Right cardiac atrium (tissue), 5 donors: Measurements from ENCODE around the gene C11orf21. TPM values are rescaled to one million over a fixed set of nuclear protein-coding genes. Genes with fewer than 3 reads are reported as not detected.

Source experiments
- ATAC-seq, 2 donors: fragments of 200-7000 bp; cut with Tn5 transposase; one replicate each; pipeline versions ENCODE4 v1.8.0 to v1.9.1; 2020; ENCODE audit warnings: moderate library complexity in 2 of 2, mild to moderate bottlenecking in 1 of 2
- DNase-seq, 3 donors: peaks; one replicate each; pipeline ENCODE4 v3.0.0-alpha.2; 2020
- H3K27ac ChIP-seq: one replicate; pipeline ENCODE4 v1.5.1; 2013; ENCODE audit warnings: mild to moderate bottlenecking, low read length, control low read depth, moderate library complexity
- H3K27me3 ChIP-seq: one replicate; pipeline ENCODE4 v1.6.1; 2013; ENCODE audit not compliant: control insufficient read depth, insufficient read depth
- H3K4me1 ChIP-seq: one replicate; pipeline ENCODE4 v1.6.1; 2013; ENCODE audit warnings: low read length; ENCODE audit not compliant: control insufficient read depth, insufficient read depth
- H3K4me3 ChIP-seq: one replicate; pipeline ENCODE4 v1.5.1; 2013; ENCODE audit warnings: low read length, control low read depth
- H3K9me3 ChIP-seq: one replicate; pipeline ENCODE4 v1.6.1; 2013; ENCODE audit warnings: low read length; ENCODE audit not compliant: control insufficient read depth
- WGBS: extraction: QIAGEN DNeasy Blood & Tissue Kit; methylation state at CpG from one replicate; pipeline ENCODE4 v1.1.7; 2013; 5-methylcytosine and 5-hydroxymethylcytosine counted together
- intact Hi-C, 4 donors: fragments of 100-400 bp; cut with DNase I; formaldehyde crosslinking; loops; one replicate each; pipeline versions ENCODE4 v1.11.0 to v1.14.0; 2022 to 2023
- polyA plus RNA-seq: library from polyadenylated mRNA; stranded (reverse); fragments of 200-250 nt; gene quantifications from one replicate; pipeline ENCODE4 v1.2.3, GENCODE V29; 2013
- total RNA-seq, 4 donors: library from RNA; stranded (reverse); fragmentation: NEBNext Ultra II Directional; extraction: Animal tissue kit (Norgen Biotek cat#: 25700); gene quantifications; one replicate each; pipeline ENCODE4 v1.2.1, GENCODE V29; 2021
- donor health status: healthy with polysubstance abuse.
- donor health status: DM: no; HTN: yes; CAD: no.
- donor health status: DM: no; HTN: no; CAD: no.
- donor health status: DM: no; HTN: yes; CAD: no; lungs with severe emphysema.
- donor health status: DM: yes; HTN: yes; CAD: no.

Gene C11orf21
- total and polyA plus RNA-seq, 5 donors: 3.9 to 24.2 (median 13.4) TPM

DNA sequence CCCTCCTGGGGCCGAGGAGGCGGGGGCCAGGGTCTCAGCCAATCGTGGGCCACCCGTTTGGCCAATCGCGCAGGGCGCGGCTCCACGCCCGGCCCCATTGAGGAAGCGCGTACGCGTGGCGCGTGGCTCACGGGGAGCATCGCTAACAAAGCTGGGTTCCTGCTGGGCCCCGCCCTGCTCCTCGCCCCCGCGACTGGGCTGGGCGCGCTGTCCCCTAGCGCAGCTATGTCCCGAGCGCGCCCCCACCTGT lies 30.7 kb downstream of the C11orf21 start:
- no peaks in the 10 kb centered on the region for H3K27me3 ChIP-seq
- DNase-seq (peak; percentile 57 to 83 (median 82)), ATAC-seq (peak; percentile 35 to 48)
- H3K27ac ChIP-seq: no peak overlapping the region
- H3K4me1 ChIP-seq: no peaks in the 10 kb centered on the region
- 2% methylated on average over 28 of the region's 28 CpGs for WGBS
- no peak overlapping the region for H3K4me3 ChIP-seq
- intact Hi-C loops: loop anchor here in 1 of 4 donors (10.0 kb wide), 1 partner anchor 56 kb away; no protein-coding TSS in a partner anchor
- H3K9me3 ChIP-seq: no peaks in the 10 kb centered on the region

DNA sequence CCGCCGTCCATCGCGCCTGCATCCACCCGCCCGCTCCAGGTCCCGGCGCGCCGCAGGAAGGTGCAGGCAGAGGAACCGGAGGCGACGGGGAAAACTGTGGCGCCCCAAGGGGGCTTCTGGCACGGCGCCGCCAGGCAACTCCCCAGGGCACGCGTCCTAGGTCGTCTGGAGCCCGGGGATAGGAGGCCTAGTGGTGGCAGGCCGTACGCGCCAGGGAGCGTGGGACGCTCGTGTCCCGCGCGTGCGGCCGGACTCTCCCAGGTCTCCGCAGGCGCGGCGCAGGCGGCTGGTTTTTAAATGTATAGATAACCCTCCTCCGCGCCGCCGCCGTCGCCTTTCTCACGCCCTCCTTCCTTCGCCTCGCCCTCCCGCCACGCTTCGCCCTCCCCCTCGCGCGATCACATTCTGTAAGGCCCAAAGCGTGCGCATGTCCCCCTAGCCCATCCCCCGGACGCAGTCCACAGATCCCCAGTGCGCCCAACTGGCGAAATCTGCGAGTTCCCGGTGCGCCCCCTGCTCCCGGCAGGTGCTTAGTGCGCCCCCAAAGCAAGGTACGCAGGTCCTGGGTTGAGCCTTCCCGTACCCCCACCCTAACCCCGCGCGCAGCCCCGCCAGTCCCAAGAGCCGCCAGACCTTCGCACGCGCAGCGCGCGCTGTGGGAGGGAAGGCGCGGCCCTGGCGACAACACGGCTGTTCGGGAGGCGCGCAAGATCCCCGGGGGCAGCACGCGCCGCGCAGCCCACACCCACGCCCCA lies 31.2 kb downstream of the C11orf21 start, which contains the start of gene ASCL2:
Gene ASCL2, minus strand, starts transcription at position 267 of the 755 bp plus-strand sequence. Its CDS starts 256 bp downstream, at position 11.
- H3K27me3 ChIP-seq: no peaks in the 10 kb centered on the region
- intact Hi-C loops: loop anchor here in 1 of 4 donors (10.0 kb wide), 1 partner anchor 56 kb away; no protein-coding TSS in a partner anchor
- H3K9me3 ChIP-seq: no peaks in the 10 kb centered on the region
- WGBS: 2% methylated on average over 89 of the region's 89 CpGs
- no peak for ATAC-seq
- H3K4me3 ChIP-seq: peak within 1 kb of the TSS; percentile 49
- H3K27ac ChIP-seq: no peak within 1 kb of the TSS
- DNase-seq: peak in 1 of 3 donors; percentile 48
- no peaks in the 10 kb centered on the region for H3K4me1 ChIP-seq

DNA sequence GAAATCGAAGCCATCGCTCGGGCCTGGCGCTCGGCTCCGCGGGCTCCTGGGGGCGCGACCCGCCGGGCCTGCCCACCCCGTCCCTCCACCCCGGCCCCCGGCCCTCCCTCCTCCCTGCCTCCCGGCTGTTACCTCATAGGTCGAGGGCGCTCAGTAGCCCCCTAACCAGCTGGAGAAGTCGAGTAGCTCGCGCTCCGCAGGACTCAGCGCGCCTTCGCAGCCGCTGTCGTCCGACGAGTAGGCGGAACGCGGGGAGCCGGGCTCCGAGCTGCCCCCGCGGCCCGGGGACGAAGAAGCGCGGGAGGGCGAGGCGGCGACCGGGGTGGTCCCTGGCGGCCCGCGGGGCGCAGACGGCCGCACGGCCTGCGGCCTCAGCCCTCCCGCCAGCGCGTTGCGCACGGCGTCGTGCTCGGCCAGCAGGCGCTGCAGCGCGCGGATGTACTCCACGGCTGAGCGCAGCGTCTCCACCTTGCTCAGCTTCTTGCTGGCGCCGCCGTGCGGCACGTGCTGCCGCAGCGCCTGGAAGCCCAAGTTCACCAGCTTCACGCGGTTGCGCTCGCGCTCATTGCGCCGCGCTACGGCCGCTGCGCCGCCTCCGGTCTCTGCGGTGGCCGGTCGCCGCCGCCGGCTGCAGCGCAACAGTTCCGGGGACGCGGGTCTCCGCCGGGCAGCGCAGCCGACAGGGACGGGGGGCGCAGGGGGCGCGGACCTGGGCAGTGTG lies 32.0 kb downstream of the C11orf21 start:
- no peaks in the 10 kb centered on the region for H3K9me3 ChIP-seq
- ATAC-seq: peak; percentile 35 to 36
- WGBS: 2% methylated on average over 104 of the region's 104 CpGs
- H3K4me3 ChIP-seq: peak overlapping the region; percentile 49
- peak; percentile 44 to 80 (median 72) for DNase-seq
- intact Hi-C loops: loop anchor here in 1 of 4 donors (10.0 kb wide), 1 partner anchor 55 kb away; no protein-coding TSS in a partner anchor
- H3K27me3 ChIP-seq: no peaks in the 10 kb centered on the region
- no peaks in the 10 kb centered on the region for H3K4me1 ChIP-seq
- H3K27ac ChIP-seq: no peak overlapping the region

- DNase-seq: peak; percentile 55 to 83 (median 82)
- H3K27ac ChIP-seq: no peak overlapping the region
- H3K4me1 ChIP-seq: no peaks in the 10 kb centered on the region
- intact Hi-C loops: no loop called here
- WGBS: 1% methylated on average over 89 of the region's 89 CpGs
- H3K4me3 ChIP-seq: peak overlapping the region; percentile 49
- H3K27me3 ChIP-seq: no peaks in the 10 kb centered on the region
- ATAC-seq: peak; percentile 25 to 30
- H3K9me3 ChIP-seq: no peaks in the 10 kb centered on the region
Observed at GRCh38 chr11:2268729-2269600, 32.8 kb downstream of the C11orf21 start.

DNA sequence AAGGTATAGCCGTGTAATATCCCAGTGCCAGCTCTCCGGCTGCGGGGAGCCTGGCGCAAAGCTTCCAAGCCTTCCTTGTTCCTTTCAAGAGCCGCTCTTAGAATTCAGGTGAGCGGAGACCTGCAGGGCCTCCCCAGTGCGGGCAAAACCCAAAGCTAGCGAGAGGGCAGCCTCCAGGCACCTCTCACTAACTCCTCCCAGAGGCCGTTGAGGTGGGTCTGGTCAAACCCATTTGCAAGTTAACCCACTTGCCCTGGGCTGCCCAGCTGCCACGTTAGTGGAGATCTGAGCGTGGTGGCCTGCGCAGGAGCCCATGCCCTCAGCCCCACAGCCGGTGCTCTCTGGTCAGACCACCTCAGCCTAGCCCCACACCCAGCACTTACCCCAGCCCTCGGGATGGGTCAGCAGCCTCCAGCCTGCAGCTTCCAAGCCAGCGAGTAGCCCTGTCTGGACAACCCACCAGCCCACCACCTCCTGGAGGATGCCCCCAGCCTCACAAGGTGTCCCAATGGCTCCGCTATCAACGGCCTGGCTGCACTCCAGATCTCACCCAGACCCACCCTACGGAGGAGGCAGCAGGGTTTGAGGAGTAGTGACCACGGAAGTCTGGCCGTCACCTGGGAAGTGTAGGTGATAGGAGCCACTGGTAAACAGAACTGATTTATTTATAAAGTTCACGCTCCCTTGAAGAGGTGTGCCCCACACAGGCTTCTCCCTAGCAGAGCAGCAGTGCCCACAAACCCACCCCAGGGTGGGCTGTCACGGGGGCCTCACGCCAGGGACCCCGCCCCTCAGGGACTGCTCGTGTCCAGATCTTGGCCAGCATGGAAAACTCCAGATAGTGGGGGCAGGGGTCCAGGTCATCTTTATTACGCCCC lies 33.6 kb downstream of the C11orf21 start:
- Histone ChIP-seq H3K4me3 (no peak overlapping the region), H3K4me1 (no peaks in the 10 kb centered on the region), H3K27me3 (no peaks in the 10 kb centered on the region), H3K27ac (no peak overlapping the region), H3K9me3 (no peaks in the 10 kb centered on the region)
- ATAC-seq: no peak
- DNase-seq: peak in 1 of 3 donors; percentile 61
- intact Hi-C loops: no loop called here
- 69% methylated on average over 26 of the region's 26 CpGs for WGBS

DNA sequence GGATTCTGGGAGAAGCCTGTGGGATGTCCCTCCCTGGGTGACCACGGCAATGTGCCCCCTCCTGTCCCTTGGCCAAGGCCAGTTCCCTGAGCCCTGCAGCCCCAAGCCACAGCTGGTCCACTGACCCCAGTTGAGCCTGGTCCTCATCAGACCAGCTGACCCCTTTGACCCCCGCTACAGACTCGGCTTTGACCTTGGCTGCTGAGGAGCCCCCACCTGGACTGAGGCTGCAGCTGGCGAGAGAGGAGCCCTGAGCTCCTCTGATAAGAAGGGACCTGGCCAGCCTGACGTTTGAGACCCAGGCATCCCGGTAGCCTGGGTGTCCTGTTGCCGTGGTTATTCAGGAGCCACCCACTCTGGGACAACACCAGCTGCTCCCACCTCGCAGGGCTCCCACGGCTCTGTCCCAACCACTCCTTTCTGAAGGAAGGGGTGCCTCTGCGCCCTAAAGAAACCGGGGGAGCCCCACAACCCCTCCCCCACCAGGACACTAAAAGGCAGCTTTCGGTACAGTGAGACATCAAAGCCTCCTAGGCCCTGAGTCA lies 34.3 kb downstream of the C11orf21 start:
- Histone ChIP-seq H3K4me1 (no peaks in the 10 kb centered on the region), H3K4me3 (no peak overlapping the region), H3K27me3 (no peaks in the 10 kb centered on the region), H3K9me3 (no peaks in the 10 kb centered on the region), H3K27ac (no peak overlapping the region)
- DNase-seq: peak in 1 of 3 donors; percentile 28
- intact Hi-C loops: no loop called here
- ATAC-seq: no peak
- WGBS: 84% methylated on average over 12 of the region's 12 CpGs

DNA sequence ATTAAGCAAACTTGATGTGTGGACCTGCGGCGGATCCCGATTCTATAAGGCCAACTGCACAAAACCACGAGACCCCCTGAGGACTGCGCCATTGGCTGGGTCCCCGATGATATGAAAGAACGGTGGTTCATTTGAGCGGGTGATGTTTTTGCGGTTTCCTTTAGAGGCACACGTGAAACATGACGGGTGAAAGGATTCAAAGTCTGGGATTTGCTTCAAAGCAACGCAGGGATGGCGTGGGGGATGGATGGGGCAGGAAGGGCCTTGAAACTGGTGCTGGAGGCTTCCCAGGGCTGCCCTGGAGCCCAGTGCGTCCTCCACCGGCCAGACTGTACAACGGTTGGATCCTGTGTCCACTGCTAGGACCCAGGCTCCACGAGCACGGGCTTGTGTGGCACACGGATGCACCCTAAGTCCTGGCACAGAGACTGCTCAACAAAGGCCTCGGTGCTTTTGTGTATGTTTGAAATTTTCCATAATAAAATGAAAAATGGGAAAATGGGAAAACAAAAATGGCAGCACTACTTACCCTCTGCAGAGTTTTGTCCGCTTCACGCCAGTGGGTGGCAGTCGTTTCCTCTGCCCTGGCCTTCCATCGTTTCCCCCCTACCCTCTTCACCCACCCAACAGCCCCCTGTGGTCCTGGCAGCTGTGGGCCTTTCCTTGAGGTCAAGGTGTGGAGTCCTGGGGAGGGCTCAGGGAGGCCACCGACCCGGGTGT lies 35.0 kb downstream of the C11orf21 start:
- H3K27ac ChIP-seq: no peak overlapping the region
- H3K27me3 ChIP-seq: no peaks in the 10 kb centered on the region

DNA sequence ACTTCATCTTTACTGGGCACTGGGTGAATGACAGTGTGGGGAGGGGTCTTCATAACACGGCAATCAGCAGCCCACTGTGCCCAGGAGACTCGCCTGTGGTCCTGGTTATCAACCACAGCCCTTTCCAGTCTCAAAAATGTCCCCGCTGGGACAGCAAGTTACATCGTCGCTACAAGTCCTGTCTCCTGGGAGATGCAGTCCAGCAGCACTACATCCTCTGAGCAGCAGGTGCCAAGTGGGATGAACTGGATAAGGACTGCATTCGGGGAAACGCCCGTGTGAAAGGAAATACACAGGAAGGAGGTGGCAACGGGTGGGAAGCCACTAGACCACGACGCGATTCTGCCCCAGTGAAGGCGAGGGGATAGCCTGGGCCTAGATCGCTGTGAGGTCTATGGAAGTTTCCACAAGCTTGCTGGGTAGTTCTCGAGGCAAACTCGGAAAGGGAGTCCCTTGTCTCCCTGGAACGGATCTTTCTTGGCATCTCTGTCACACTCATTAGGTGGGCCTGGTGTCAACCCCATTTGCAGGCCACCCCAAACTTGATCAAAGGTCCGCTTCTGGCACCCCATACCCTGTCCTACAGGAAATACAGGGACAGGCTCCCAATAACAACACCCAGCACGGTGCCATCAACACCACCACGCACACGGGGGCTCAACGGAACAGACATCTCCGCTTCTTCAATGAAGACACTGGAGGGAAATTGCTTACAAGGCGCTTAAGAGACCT lies 35.7 kb downstream of the C11orf21 start:
- H3K9me3 ChIP-seq: no peaks in the 10 kb centered on the region
- ATAC-seq (no peak), DNase-seq (no peak)
- no peaks in the 10 kb centered on the region for H3K27me3 ChIP-seq
- no peak overlapping the region for H3K4me3 ChIP-seq
- H3K4me1 ChIP-seq: no peaks in the 10 kb centered on the region
- intact Hi-C loops: no loop called here
- H3K27ac ChIP-seq: no peak overlapping the region
- 68% methylated on average over 24 of the region's 24 CpGs for WGBS

More for the DNA sequence above, 35.0 kb downstream of the C11orf21 start:
- intact Hi-C loops: no loop called here
- WGBS: 93% methylated on average over 26 of the region's 26 CpGs
- Histone ChIP-seq H3K4me1 (no peaks in the 10 kb centered on the region), H3K9me3 (no peaks in the 10 kb centered on the region), H3K4me3 (no peak overlapping the region)
- peak in 1 of 3 donors; percentile 35 for DNase-seq
- no peak for ATAC-seq

- intact Hi-C loops: no loop called here
- no peak overlapping the region for H3K4me3 ChIP-seq
- H3K4me1 ChIP-seq: no peaks in the 10 kb centered on the region
- DNase-seq (peak in 2 of 3 donors; percentile 63 to 74), ATAC-seq (no peak)
- WGBS: 43% methylated on average over 2 of the region's 2 CpGs
- H3K27me3 ChIP-seq: no peaks in the 10 kb centered on the region
- H3K27ac ChIP-seq: no peak overlapping the region
- no peaks in the 10 kb centered on the region for H3K9me3 ChIP-seq
Observed at GRCh38 chr11:2265396-2265795, 36.3 kb downstream of the C11orf21 start.
